ENCODE measurements around the gene PDE6D.
"Not testable (repeated sequence)": the region's sequence is repeated elsewhere in the genome, so short reads cannot be mapped to it uniquely, and the experiment has no call there.

PDE6D gene

DNA sequence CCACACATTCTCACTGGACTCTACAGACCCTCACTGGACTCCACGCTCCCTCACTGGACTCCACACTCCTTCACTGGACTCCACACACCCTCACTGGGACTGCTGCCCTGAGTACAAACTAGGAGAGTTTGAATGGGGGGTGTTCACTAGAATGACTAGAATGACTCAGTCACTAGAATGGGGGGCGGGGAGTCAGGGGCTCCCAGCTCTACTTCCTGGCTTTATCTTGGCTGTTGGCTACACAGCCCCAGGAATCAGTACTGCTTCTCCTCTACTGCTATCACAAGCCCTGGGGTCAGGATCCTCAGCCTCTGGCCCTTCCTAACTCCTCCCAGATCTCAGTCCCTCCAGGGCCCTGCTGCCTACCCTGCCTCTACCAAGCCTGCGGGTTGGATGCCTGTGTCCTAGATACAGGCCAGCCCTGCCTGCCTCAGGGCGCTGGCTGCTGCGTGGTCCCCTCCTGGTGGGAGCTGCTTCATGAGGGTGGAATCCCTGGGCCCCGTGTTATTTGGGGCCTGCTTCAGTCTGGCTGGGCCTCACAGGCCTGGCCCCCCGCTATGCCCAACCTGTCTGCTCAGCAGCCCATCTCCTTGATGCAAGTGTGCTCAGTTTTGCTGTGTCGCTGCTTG, 65.0 kb downstream of the PDE6D start:
- ATAC-seq (ENCODE audit: low read depth) (no peak), DNase-seq (ENCODE audit: low spot score) (no peak)
- no peaks in the 10 kb centered on the region for H3K9me3 ChIP-seq (ENCODE audit: severe bottlenecking)
- no peak overlapping the region for H3K4me3 ChIP-seq (ENCODE audit: severe bottlenecking)
- H3K4me1 ChIP-seq (ENCODE audit: insufficient read depth, poor library complexity, severe bottlenecking) = peaks cover 3% of the 10 kb centered on the region
- no peak overlapping the region for H3K27ac ChIP-seq (ENCODE audit: poor library complexity, severe bottlenecking)
- no peaks in the 10 kb centered on the region for H3K27me3 ChIP-seq (ENCODE audit: insufficient read depth, poor library complexity, severe bottlenecking)
- TF ChIP-seq, protein P1, sequence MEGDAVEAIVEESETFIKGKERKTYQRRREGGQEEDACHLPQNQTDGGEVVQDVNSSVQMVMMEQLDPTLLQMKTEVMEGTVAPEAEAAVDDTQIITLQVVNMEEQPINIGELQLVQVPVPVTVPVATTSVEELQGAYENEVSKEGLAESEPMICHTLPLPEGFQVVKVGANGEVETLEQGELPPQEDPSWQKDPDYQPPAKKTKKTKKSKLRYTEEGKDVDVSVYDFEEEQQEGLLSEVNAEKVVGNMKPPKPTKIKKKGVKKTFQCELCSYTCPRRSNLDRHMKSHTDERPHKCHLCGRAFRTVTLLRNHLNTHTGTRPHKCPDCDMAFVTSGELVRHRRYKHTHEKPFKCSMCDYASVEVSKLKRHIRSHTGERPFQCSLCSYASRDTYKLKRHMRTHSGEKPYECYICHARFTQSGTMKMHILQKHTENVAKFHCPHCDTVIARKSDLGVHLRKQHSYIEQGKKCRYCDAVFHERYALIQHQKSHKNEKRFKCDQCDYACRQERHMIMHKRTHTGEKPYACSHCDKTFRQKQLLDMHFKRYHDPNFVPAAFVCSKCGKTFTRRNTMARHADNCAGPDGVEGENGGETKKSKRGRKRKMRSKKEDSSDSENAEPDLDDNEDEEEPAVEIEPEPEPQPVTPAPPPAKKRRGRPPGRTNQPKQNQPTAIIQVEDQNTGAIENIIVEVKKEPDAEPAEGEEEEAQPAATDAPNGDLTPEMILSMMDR (IDR thresholded peaks at IDR 0.05; ENCODE audit: poor library complexity, severe bottlenecking) = no peak
- peaks cover 25% of the 10 kb centered on the region for H3K36me3 ChIP-seq (ENCODE audit: low read depth)

DNA sequence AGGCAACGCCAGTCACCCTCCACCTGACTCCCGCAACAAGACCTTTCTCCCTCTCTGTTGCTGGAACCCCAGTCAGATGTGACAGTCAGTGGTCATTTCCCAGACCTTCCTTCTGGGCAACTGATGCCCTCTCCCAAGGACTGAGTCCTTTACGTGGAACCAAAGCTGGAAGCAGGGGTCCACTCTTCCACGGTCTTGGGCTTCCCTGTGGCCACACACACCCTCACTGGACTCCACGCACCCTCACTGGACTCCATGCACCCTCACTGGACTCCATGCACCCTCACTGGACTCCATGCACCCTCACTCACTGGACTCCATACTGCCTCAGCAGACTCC, 65.6 kb downstream of the PDE6D start:
- ATAC-seq (ENCODE audit: low read depth) = no peak
- Histone ChIP-seq H3K4me1 (ENCODE audit: insufficient read depth, poor library complexity, severe bottlenecking) (peaks cover 3% of the 10 kb centered on the region), H3K9me3 (ENCODE audit: severe bottlenecking) (no peaks in the 10 kb centered on the region), H3K36me3 (ENCODE audit: low read depth) (peaks cover 31% of the 10 kb centered on the region), H3K27ac (ENCODE audit: poor library complexity, severe bottlenecking) (no peak overlapping the region), H3K4me3 (ENCODE audit: severe bottlenecking) (no peak overlapping the region), H3K27me3 (ENCODE audit: insufficient read depth, poor library complexity, severe bottlenecking) (no peaks in the 10 kb centered on the region)
- DNase-seq (ENCODE audit: low spot score) = no peak
- TF ChIP-seq, protein P1 (IDR thresholded peaks at IDR 0.05; ENCODE audit: poor library complexity, severe bottlenecking) = peak; percentile 55

DNA sequence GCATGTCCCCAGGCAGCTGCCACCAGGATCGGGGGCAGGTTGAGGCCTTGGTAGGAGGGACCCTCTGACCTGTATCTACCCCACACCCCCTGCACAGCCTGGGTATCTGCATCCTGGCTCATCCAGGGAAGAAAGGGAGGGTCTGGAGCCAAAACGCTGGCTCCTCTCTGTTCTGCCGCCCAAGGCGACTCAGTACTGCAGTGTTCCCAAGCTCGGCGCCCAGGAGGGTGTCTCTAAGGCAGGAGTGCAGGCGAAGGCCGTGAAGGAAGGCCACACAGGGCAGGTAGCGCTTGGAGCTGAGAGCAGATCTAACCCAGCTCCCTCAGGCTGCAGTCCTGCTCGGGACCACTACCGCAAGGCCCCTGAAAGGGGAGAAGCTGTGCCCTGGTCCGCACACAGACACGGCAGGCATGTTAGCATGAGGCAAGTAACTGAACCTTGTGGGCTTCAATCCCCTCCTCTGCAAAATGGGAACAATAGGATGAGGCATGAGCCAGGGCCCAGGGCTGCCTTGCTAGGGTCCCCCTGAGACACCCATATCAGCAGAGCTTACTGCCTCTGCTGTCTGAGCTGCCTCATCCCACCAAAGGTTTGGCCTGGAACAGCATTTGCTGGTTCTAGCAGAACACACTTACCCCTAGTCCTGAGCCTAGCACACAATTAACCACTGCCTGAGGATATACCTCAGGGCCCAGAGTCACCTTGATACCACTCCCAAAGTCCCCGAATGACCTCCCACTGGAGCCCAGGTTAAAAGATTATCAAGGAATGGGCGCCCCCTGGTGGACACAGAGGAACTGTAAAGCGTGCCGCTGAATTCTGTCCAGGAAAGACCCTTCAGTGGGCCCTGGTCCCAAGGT, 66.2 kb downstream of the PDE6D start:
- DNase-seq (ENCODE audit: low spot score) = no peak
- Histone ChIP-seq H3K4me3 (ENCODE audit: severe bottlenecking) (no peak overlapping the region), H3K27ac (ENCODE audit: poor library complexity, severe bottlenecking) (peak overlapping the region; percentile 90), H3K27me3 (ENCODE audit: insufficient read depth, poor library complexity, severe bottlenecking) (no peaks in the 10 kb centered on the region), H3K36me3 (ENCODE audit: low read depth) (peaks cover 34% of the 10 kb centered on the region), H3K9me3 (ENCODE audit: severe bottlenecking) (no peaks in the 10 kb centered on the region), H3K4me1 (ENCODE audit: insufficient read depth, poor library complexity, severe bottlenecking) (peaks cover 3% of the 10 kb centered on the region)
- peak; percentile 18 for ATAC-seq (ENCODE audit: low read depth)
- TF ChIP-seq, protein P1 (IDR thresholded peaks at IDR 0.05; ENCODE audit: poor library complexity, severe bottlenecking) = peak; percentile 87

DNA sequence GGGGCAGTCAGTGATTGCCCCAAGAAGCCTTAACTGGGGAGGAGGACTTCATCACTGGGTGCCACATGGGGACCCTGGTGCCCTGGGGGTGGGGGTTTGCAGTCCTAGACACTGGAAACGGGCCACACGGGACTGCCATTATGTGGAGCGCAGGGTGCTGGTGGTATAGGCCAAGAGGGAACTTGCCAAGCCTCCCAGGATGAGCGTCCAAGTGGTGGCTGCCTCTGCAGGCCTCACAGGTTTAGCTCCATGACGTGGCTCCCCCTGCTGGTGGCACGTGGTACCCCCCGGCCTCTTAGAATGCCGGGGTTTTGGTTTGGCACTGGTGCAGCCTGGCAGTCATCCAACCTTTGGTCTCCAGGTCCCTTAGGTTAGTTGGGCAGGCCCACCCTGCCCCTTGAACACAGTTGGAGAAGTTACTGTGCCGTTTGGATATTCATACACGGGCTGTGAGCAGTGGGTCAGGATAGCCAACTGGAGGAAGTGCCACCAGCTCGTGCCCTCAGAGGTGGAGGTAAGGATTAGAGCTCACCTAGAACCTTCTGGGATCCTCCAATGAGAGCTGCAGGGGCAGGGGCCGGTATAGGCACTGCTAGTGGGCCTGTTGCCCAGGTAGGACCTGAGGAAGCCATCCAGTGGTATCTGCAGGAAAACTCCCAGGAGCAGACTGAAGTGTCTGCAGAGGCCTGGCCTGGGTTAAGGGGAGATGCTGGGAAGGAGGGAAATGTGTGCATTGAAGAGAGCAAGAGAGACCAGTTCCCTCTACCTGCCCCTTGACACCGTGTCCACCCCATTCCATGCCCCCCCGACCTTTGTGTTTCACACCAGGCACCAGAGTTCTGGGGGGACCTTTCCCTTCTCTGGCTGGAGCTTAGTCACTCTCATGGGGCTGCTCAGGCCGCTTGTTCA, 67.1 kb downstream of the PDE6D start:
- TF ChIP-seq, protein P1 (IDR thresholded peaks at IDR 0.05; ENCODE audit: poor library complexity, severe bottlenecking) = peak; percentile 88
- no peaks in the 10 kb centered on the region for H3K27me3 ChIP-seq (ENCODE audit: insufficient read depth, poor library complexity, severe bottlenecking)
- peak overlapping the region; percentile 90 for H3K27ac ChIP-seq (ENCODE audit: poor library complexity, severe bottlenecking)
- H3K4me3 ChIP-seq (ENCODE audit: severe bottlenecking) = no peak overlapping the region
- DNase-seq (ENCODE audit: low spot score) (no peak), ATAC-seq (ENCODE audit: low read depth) (peak; percentile 59)
- no peaks in the 10 kb centered on the region for H3K9me3 ChIP-seq (ENCODE audit: severe bottlenecking)
- peaks cover 42% of the 10 kb centered on the region for H3K36me3 ChIP-seq (ENCODE audit: low read depth)
- H3K4me1 ChIP-seq (ENCODE audit: insufficient read depth, poor library complexity, severe bottlenecking) = peaks cover 3% of the 10 kb centered on the region

DNA sequence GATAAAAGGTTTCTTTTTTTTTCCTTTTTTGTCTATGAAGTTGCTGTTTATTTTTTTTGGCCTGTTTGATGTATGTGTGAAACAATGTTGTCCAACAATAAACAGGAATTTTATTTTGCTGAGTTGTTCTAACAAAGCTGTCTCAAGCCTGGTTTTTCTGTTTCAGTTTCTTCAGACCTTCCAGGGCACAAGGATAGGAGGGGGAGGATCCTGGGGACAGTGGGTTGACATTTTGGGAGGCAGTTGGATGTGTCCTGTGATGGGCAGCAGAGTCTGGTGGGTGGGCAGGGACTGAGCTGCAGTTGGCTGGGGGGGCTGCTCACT, 67.7 kb downstream of the PDE6D start:
- H3K27me3 ChIP-seq (ENCODE audit: insufficient read depth, poor library complexity, severe bottlenecking); H3K9me3 ChIP-seq (ENCODE audit: severe bottlenecking); DNase-seq (ENCODE audit: low spot score); H3K4me3 ChIP-seq (ENCODE audit: severe bottlenecking); H3K4me1 ChIP-seq (ENCODE audit: insufficient read depth, poor library complexity, severe bottlenecking): not testable (repeated sequence)
- peak; percentile 1; the same call in 1 of the 3 replicates for ATAC-seq (ENCODE audit: low read depth)
- peak overlapping the region; percentile 90 for H3K27ac ChIP-seq (ENCODE audit: poor library complexity, severe bottlenecking)
- peaks cover 46% of the 10 kb centered on the region for H3K36me3 ChIP-seq (ENCODE audit: low read depth)

DNA sequence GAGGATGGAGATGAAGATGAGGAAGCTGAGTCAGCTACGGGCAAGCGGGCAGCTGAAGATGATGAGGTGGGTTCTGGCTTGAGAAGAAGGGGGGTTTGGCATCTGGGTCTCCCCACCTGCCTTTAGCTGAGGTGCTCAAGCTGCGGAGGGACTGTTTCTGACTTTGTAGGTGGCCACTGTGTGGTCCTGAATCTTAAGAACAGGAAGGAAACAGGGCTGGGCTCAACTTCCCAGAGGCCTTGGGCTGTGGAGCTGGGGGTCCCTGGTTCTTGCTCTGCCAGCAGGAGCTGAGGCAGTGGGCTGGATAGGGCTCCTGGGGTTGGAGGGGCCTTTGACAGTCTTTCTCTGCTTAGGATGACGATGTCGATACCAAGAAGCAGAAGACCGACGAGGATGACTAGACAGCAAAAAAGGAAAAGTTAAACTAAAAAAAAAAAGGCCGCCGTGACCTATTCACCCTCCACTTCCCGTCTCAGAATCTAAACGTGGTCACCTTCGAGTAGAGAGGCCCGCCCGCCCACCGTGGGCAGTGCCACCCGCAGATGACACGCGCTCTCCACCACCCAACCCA, 68.5 kb downstream of the PDE6D start:
- Histone ChIP-seq H3K36me3 (ENCODE audit: low read depth) (peaks cover 46% of the 10 kb centered on the region), H3K27ac (ENCODE audit: poor library complexity, severe bottlenecking) (peak overlapping the region; percentile 90)
- not testable (repeated sequence) for H3K9me3 ChIP-seq (ENCODE audit: severe bottlenecking); ATAC-seq (ENCODE audit: low read depth); H3K27me3 ChIP-seq (ENCODE audit: insufficient read depth, poor library complexity, severe bottlenecking); H3K4me3 ChIP-seq (ENCODE audit: severe bottlenecking); DNase-seq (ENCODE audit: low spot score); H3K4me1 ChIP-seq (ENCODE audit: insufficient read depth, poor library complexity, severe bottlenecking)

Data from RWPE2 (cell line).